Measurements from ENCODE around the gene PPP6R3. TPM values are rescaled to one million over a fixed set of nuclear protein-coding genes. Genes with fewer than 3 reads are reported as not detected.

PPP6R3 gene
- total and polyA plus RNA-seq, 2 of the 8 experiments (the other 6 are each of a cell fraction or from before 2014, with no cell fraction given), result 44.6 to 150 TPM

- peak; percentile 29 for TF ChIP-seq TAF7 (optimal IDR thresholded peaks at IDR 0.05; ENCODE audit: borderline replicate concordance, low read depth, low read length)
- TF ChIP-seq CREB1 (IDR thresholded peaks at IDR 0.05), result peak; percentile 77
- TF ChIP-seq NRF1 (IDR thresholded peaks at IDR 0.05; ENCODE audit: low read depth, low read length), result peak; percentile 36; the same call in 1 of the 2 replicates
- peak; percentile 30; the same call in 1 of the 2 replicates for TF ChIP-seq KDM1A (IDR thresholded peaks at IDR 0.05; ENCODE audit: borderline replicate concordance, low read length)
- no peak for TF ChIP-seq ZNF274 (IDR thresholded peaks at IDR 0.05; ENCODE audit: borderline replicate concordance, extremely low read depth, low read length)
- peak; percentile 100 for TF ChIP-seq TBP (IDR thresholded peaks at IDR 0.05; ENCODE audit: low read depth, low read length)
- peak; percentile 82 for TF ChIP-seq FOSL1 (IDR thresholded peaks at IDR 0.05; ENCODE audit: insufficient read depth, low read depth, low read length)
- TF ChIP-seq RFX5 (IDR thresholded peaks at IDR 0.05; ENCODE audit: borderline replicate concordance, low read depth, low read length), result peak; percentile 40; the same call in 1 of the 2 replicates
- no peak for TF ChIP-seq GTF2F1 (IDR thresholded peaks at IDR 0.05; ENCODE audit: borderline replicate concordance, low read depth, low read length)
- peak; percentile 79 for TF ChIP-seq CHD2 (IDR thresholded peaks at IDR 0.05; ENCODE audit: low read length)
- no peak for TF ChIP-seq JUND (IDR thresholded peaks at IDR 0.05; ENCODE audit: low read length)
- TF ChIP-seq RXRA (IDR thresholded peaks at IDR 0.05; ENCODE audit: insufficient read depth, low read depth, low read length), result 0 out of 2 replicates have a peak, but pooled peaks have one; percentile 45
- no peak for TF ChIP-seq RBBP5 (IDR thresholded peaks at IDR 0.05; ENCODE audit: borderline replicate concordance, low read depth, low read length)
- TF ChIP-seq YY1 (IDR thresholded peaks at IDR 0.05; ENCODE audit: low read depth, low read length), result peak; percentile 82
- TF ChIP-seq POLR2A (IDR thresholded peaks at IDR 0.05; ENCODE audit: control extremely low read depth in 1 of 2, low read depth in 2 of 2, low read length in 2 of 2), result peak in 1 of 2 experiments; percentile 64; a peak in 1 of 3 replicates
- no peak for TF ChIP-seq USF2 (IDR thresholded peaks at IDR 0.05; ENCODE audit: low read length)
Measured at GRCh38 chr11:68459886-68460740, 439 bp upstream of the PPP6R3 start (continued).
